ENCODE results near the gene PTPRM.

The PTPRM gene

DNA sequence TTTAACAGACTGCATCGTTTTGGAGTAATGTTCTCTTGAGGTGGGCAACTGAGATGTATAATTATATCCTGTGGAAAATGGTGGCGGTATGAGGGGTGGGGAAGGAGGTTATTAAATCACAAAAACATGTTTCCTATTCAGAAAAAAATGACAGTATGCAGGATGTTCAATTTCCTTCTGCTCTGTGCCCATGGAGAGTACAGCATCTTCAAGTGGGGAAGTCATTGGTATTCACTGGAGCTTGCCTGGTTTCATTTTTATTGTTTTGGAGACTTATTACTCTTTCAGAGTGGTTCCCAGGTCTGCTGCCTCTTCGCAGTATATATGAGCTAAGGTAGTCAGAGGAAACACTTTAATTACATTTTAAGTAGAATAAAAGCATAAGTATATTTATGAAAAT is 723.3 kb downstream of the PTPRM start:
- Histone ChIP-seq H3K27me3 (ENCODE audit: insufficient read depth, low read depth) (no peaks in the 10 kb centered on the region), H3K9ac (no peak overlapping the region), H3K4me2 (no peak overlapping the region), H3K27ac (no peak overlapping the region), H4K20me1 (ENCODE audit: insufficient read depth) (no peaks in the 10 kb centered on the region), H3K36me3 (ENCODE audit: insufficient read depth) (no peaks in the 10 kb centered on the region), H3K4me1 (ENCODE audit: low read depth, poor library complexity, severe bottlenecking) (no peaks in the 10 kb centered on the region), H2AFZ (ENCODE audit: low read depth) (no peak overlapping the region), H3K4me3 (IDR thresholded peaks at IDR 0.05; ENCODE audit: insufficient read depth, low read depth, low read length) (no peak overlapping the region), H3K79me2 (ENCODE audit: insufficient read depth, low read depth) (no peaks in the 10 kb centered on the region)
- no peak for TF ChIP-seq CTCF (conservative IDR thresholded peaks at IDR 0.05; ENCODE audit: low read depth, low read length)

DNA sequence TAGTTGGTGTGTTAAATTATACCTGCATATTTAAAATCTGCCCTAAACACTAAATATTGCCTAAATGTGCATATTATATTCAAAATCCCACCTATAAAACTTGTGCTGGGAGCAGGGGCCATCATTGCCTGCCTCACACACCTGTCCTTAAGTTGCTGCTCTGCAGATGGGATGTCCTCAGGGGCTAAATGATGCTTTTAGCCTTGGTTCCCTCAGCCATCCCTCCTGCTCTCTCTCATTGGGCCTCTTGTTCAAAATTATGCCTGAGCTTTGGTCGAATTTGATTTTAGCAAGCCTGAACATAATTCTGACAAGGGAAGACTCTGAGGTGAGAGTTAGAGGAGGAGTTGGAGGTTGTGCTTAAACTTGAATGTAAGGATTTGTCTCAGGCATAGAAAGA is 723.8 kb downstream of the PTPRM start:
- H3K9ac ChIP-seq: no peak overlapping the region
- H3K79me2 ChIP-seq (ENCODE audit: insufficient read depth, low read depth): no peaks in the 10 kb centered on the region
- no peaks in the 10 kb centered on the region for H3K27me3 ChIP-seq (ENCODE audit: insufficient read depth, low read depth)
- no peaks in the 10 kb centered on the region for H3K36me3 ChIP-seq (ENCODE audit: insufficient read depth)
- H4K20me1 ChIP-seq (ENCODE audit: insufficient read depth): no peaks in the 10 kb centered on the region
- H3K4me2 ChIP-seq: no peak overlapping the region
- no peak overlapping the region for H3K4me3 ChIP-seq (IDR thresholded peaks at IDR 0.05; ENCODE audit: insufficient read depth, low read depth, low read length)
- H2AFZ ChIP-seq (ENCODE audit: low read depth): no peak overlapping the region
- no peaks in the 10 kb centered on the region for H3K4me1 ChIP-seq (ENCODE audit: low read depth, poor library complexity, severe bottlenecking)
- H3K27ac ChIP-seq: no peak overlapping the region
- no peak for TF ChIP-seq CTCF (conservative IDR thresholded peaks at IDR 0.05; ENCODE audit: low read depth, low read length)

- Histone ChIP-seq H3K79me2 (ENCODE audit: insufficient read depth, low read depth) (no peaks in the 10 kb centered on the region), H3K4me3 (IDR thresholded peaks at IDR 0.05; ENCODE audit: insufficient read depth, low read depth, low read length) (no peak overlapping the region), H2AFZ (ENCODE audit: low read depth) (no peak overlapping the region), H3K4me2 (no peak overlapping the region), H4K20me1 (ENCODE audit: insufficient read depth) (no peaks in the 10 kb centered on the region), H3K4me1 (ENCODE audit: low read depth, poor library complexity, severe bottlenecking) (no peaks in the 10 kb centered on the region), H3K36me3 (ENCODE audit: insufficient read depth) (no peaks in the 10 kb centered on the region), H3K27ac (no peak overlapping the region), H3K27me3 (ENCODE audit: insufficient read depth, low read depth) (no peaks in the 10 kb centered on the region), H3K9ac (no peak overlapping the region)
- no peak for TF ChIP-seq CTCF (conservative IDR thresholded peaks at IDR 0.05; ENCODE audit: low read depth, low read length)
Measured at GRCh38 chr18:8293184-8293583, 726.1 kb downstream of the PTPRM start.

- Histone ChIP-seq H3K4me1 (ENCODE audit: low read depth, poor library complexity, severe bottlenecking) (no peaks in the 10 kb centered on the region), H4K20me1 (ENCODE audit: insufficient read depth) (no peaks in the 10 kb centered on the region), H3K36me3 (ENCODE audit: insufficient read depth) (no peaks in the 10 kb centered on the region), H3K4me3 (IDR thresholded peaks at IDR 0.05; ENCODE audit: insufficient read depth, low read depth, low read length) (no peak overlapping the region), H3K79me2 (ENCODE audit: insufficient read depth, low read depth) (no peaks in the 10 kb centered on the region), H3K27ac (no peak overlapping the region), H3K4me2 (no peak overlapping the region), H3K27me3 (ENCODE audit: insufficient read depth, low read depth) (no peaks in the 10 kb centered on the region), H3K9ac (no peak overlapping the region), H2AFZ (ENCODE audit: low read depth) (no peak overlapping the region)
- no peak for TF ChIP-seq CTCF (conservative IDR thresholded peaks at IDR 0.05; ENCODE audit: low read depth, low read length)
Measured at GRCh38 chr18:8296886-8297616, 729.9 kb downstream of the PTPRM start.

Data from KMS-11 (cell line).